ENCODE measurements around the gene SPACA9.

- TF ChIP-seq POLR2A (IDR thresholded peaks at IDR 0.05) = no peak
- TF ChIP-seq, protein P1, sequence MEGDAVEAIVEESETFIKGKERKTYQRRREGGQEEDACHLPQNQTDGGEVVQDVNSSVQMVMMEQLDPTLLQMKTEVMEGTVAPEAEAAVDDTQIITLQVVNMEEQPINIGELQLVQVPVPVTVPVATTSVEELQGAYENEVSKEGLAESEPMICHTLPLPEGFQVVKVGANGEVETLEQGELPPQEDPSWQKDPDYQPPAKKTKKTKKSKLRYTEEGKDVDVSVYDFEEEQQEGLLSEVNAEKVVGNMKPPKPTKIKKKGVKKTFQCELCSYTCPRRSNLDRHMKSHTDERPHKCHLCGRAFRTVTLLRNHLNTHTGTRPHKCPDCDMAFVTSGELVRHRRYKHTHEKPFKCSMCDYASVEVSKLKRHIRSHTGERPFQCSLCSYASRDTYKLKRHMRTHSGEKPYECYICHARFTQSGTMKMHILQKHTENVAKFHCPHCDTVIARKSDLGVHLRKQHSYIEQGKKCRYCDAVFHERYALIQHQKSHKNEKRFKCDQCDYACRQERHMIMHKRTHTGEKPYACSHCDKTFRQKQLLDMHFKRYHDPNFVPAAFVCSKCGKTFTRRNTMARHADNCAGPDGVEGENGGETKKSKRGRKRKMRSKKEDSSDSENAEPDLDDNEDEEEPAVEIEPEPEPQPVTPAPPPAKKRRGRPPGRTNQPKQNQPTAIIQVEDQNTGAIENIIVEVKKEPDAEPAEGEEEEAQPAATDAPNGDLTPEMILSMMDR (IDR thresholded peaks at IDR 0.05) = no peak
These were observed 29.9 kb downstream of the SPACA9 start for GRCh38 chr9:132908635-132909034.
